ENCODE results near the gene ABCC4. TPM values are rescaled to one million over a fixed set of nuclear protein-coding genes. Genes with fewer than 3 reads are reported as not detected.
"Not testable (repeated sequence)": the region's sequence is repeated elsewhere in the genome, so short reads cannot be mapped to it uniquely, and the experiment has no call there.

The ABCC4 gene
- total RNA-seq, 6 experiments from 2014 or later: 24.7 to 28.4 (median 26.0) TPM

DNA sequence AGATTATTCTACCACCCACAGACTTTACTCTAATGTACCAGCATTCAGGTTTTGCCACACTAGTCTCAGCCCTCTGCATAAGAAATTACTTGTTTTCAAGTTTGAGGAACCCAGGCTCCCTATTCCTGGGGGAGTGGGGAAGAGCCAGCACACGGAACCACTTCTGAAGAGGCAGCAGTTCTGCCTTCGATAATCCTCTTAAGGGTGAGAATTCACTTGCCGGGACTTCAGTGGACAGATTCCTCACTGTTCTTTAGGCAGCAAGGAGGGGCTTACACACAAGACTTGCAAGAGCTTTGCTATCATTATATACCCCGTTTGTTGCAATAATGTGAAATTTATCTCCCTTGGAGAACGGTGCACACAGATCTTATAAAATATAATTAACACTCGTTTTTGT is 133.1 kb downstream of the ABCC4 start:
- Mint-ChIP-seq H3K9me3 (no peaks in the 10 kb centered on the region), H3K36me3 (ENCODE audit: low read depth) (peaks cover 24% of the 10 kb centered on the region), H3K27me3 (ENCODE audit: insufficient read depth) (no peaks in the 10 kb centered on the region), H3K27ac (no peak overlapping the region), H3K4me1 (ENCODE audit: low read depth) (peaks cover 10% of the 10 kb centered on the region), H3K4me3 (no peak overlapping the region)
- no peak for DNase-seq
- TF ChIP-seq, protein P1, sequence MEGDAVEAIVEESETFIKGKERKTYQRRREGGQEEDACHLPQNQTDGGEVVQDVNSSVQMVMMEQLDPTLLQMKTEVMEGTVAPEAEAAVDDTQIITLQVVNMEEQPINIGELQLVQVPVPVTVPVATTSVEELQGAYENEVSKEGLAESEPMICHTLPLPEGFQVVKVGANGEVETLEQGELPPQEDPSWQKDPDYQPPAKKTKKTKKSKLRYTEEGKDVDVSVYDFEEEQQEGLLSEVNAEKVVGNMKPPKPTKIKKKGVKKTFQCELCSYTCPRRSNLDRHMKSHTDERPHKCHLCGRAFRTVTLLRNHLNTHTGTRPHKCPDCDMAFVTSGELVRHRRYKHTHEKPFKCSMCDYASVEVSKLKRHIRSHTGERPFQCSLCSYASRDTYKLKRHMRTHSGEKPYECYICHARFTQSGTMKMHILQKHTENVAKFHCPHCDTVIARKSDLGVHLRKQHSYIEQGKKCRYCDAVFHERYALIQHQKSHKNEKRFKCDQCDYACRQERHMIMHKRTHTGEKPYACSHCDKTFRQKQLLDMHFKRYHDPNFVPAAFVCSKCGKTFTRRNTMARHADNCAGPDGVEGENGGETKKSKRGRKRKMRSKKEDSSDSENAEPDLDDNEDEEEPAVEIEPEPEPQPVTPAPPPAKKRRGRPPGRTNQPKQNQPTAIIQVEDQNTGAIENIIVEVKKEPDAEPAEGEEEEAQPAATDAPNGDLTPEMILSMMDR (IDR thresholded peaks at IDR 0.05): no peak

DNA sequence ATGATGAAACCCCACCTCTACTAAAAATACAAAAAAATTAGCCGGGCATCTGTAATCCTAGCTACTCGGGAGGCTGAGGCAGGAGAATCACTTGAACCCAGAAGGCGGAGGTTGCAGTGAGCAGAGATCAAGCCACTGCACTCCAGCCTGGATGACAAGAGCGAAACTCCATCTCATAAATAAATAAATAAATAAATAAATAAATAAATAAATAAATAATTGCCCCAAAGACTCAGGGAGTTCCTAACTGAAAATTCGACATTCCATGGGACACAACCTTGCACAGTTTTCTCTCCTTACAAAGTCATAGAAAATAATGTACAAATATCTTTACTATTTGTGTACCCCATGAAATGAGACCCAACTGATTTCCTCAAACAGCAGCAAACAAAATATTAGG is 134.2 kb downstream of the ABCC4 start:
- not testable (repeated sequence) for H3K4me3 Mint-ChIP-seq; H3K9me3 Mint-ChIP-seq; H3K27me3 Mint-ChIP-seq (ENCODE audit: insufficient read depth); H3K27ac Mint-ChIP-seq; DNase-seq
- H3K4me1 Mint-ChIP-seq (ENCODE audit: low read depth): peaks cover 10% of the 10 kb centered on the region
- H3K36me3 Mint-ChIP-seq (ENCODE audit: low read depth): peaks cover 20% of the 10 kb centered on the region

- Mint-ChIP-seq H3K36me3 (ENCODE audit: low read depth) (peaks cover 14% of the 10 kb centered on the region; the same call in 1 of the 2 replicates), H3K4me3 (no peak overlapping the region), H3K27ac (no peak overlapping the region), H3K27me3 (ENCODE audit: insufficient read depth) (no peaks in the 10 kb centered on the region), H3K9me3 (no peaks in the 10 kb centered on the region), H3K4me1 (ENCODE audit: low read depth) (peaks cover 1% of the 10 kb centered on the region)
- TF ChIP-seq, protein P1 (IDR thresholded peaks at IDR 0.05): no peak
- DNase-seq: no peak
Observed at GRCh38 chr13:95164830-95165229, 136.4 kb downstream of the ABCC4 start.

DNA sequence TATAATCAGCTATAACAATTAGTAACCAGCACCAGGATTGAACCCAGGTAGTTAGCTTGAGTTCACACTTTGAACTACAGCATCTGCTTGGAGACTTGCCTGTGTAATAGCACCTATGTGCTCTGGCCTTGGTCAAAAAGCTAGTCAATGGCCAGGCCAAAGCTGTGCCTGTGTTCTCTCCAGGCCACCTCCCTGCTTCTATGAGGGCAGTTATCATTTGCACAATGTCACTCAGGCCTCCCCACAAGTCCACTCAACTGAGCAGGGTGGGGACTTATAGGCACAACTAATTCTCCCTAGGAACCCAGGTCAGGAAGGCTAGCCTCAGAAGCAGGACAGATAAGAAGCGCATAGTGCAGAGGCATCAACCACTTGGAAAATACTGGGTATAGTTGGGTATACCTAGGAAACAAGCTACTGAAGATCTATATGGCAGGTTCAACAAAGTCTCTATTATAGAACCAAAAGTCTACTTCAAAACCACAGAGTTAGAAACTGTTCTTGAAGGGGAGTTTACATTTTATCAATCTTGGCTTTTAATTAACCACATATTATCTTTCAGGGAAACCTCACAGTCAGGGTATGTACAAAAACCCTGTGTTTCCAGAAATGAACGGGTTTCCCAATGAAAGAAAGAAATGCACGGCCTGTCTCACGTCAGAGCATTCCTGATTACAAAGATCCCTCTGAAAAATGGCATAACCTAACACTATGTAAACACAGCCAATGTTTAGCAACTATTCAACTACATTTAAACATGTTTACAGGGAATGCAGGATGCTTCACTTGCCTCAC is 140.9 kb downstream of the ABCC4 start:
- DNase-seq: no peak
- peaks cover 14% of the 10 kb centered on the region; the same call in 1 of the 2 replicates for H3K36me3 Mint-ChIP-seq (ENCODE audit: low read depth)
- TF ChIP-seq, protein P1 (IDR thresholded peaks at IDR 0.05): no peak

GRCh38 chr13:95159458-95159857 is 141.8 kb downstream of the ABCC4 start:
- no peak overlapping the region for H3K27ac Mint-ChIP-seq
- H3K4me1 Mint-ChIP-seq (ENCODE audit: low read depth): peaks cover 21% of the 10 kb centered on the region
- H3K9me3 Mint-ChIP-seq: no peaks in the 10 kb centered on the region
- TF ChIP-seq, protein P1 (IDR thresholded peaks at IDR 0.05): no peak
- H3K36me3 Mint-ChIP-seq (ENCODE audit: low read depth): peaks cover 17% of the 10 kb centered on the region; the same call in 1 of the 2 replicates
- no peak for DNase-seq
- H3K4me3 Mint-ChIP-seq: no peak overlapping the region
- H3K27me3 Mint-ChIP-seq (ENCODE audit: insufficient read depth): no peaks in the 10 kb centered on the region

More for the DNA sequence above, 140.9 kb downstream of the ABCC4 start:
- no peak overlapping the region for H3K27ac Mint-ChIP-seq
- H3K9me3 Mint-ChIP-seq: no peaks in the 10 kb centered on the region
- H3K27me3 Mint-ChIP-seq (ENCODE audit: insufficient read depth): no peaks in the 10 kb centered on the region
- H3K4me3 Mint-ChIP-seq: no peak overlapping the region
- peaks cover 13% of the 10 kb centered on the region for H3K4me1 Mint-ChIP-seq (ENCODE audit: low read depth)

DNA sequence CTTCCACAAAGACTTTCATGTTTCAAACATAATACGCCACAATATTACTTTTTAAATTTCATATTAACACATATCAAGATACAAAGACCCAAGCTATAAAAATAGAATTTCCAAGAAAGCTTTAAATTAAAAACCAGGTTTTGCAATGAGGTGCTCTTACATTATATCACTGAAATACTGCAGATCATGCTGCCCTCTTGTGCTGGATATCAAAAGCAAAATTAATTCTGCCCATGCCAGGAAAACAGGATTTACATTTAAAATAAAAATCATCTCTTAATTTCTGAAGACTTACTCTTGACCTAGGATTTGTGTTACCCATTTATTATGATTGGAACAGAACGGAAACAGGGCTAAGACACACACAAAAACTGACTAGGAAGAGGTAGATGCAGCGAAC is 145.0 kb downstream of the ABCC4 start:
- no peak overlapping the region; the same call in 1 of the 2 replicates for H3K27ac Mint-ChIP-seq
- H3K27me3 Mint-ChIP-seq (ENCODE audit: insufficient read depth): no peaks in the 10 kb centered on the region
- H3K36me3 Mint-ChIP-seq (ENCODE audit: low read depth): peaks cover 26% of the 10 kb centered on the region; the same call in 1 of the 2 replicates
- DNase-seq: peak; percentile 31
- no peak overlapping the region for H3K4me3 Mint-ChIP-seq
- peaks cover 30% of the 10 kb centered on the region for H3K4me1 Mint-ChIP-seq (ENCODE audit: low read depth)
- H3K9me3 Mint-ChIP-seq: no peaks in the 10 kb centered on the region
- TF ChIP-seq, protein P1 (IDR thresholded peaks at IDR 0.05): peak; percentile 76

All from HFFc6 (cell line).